Stomach (tissue), 4 donors: ENCODE measurements around the gene BTBD9.

Source experiments
- CTCF ChIP-seq, 7 experiments: fragments of 450-650 bp in 4 of 7; fragments of 200-600 bp in 3 of 7; sonication (generic) in 3 of 7; IDR thresholded peaks; one replicate each; pipeline ENCODE4 v1.5.1; 2016 to 2019; ENCODE audit warnings: antibody characterized with exemption in 7 of 7, control low read depth in 2 of 7, mild to moderate bottlenecking in 1 of 7
- EP300 ChIP-seq: sonication (generic); formaldehyde crosslinking; IDR thresholded peaks from one replicate; pipeline ENCODE4 v1.6.1; 2017; ENCODE audit warnings: antibody characterized with exemption
- POLR2A ChIP-seq, 4 donors: fragments of 450-650 bp; IDR thresholded peaks; one replicate each; pipeline ENCODE4 v1.6.1; 2016; ENCODE audit warnings: antibody characterized with exemption in 4 of 4, control low read depth in 2 of 4, mild to moderate bottlenecking in 1 of 4, moderate library complexity in 1 of 4
- POLR2AphosphoS5 ChIP-seq, 3 donors: sonication (generic); formaldehyde crosslinking; IDR thresholded peaks; one replicate each; pipeline ENCODE4 v1.6.1; 2016; ENCODE audit warnings: antibody characterized with exemption in 3 of 3

GRCh38 chr6:38476888-38477287, 162.8 kb downstream of the BTBD9 start:
- no peak for TF ChIP-seq CTCF (IDR thresholded peaks at IDR 0.05)
- no peak for TF ChIP-seq POLR2A (IDR thresholded peaks at IDR 0.05)
- TF ChIP-seq POLR2AphosphoS5 (IDR thresholded peaks at IDR 0.05), result no peak
- no peak for TF ChIP-seq EP300
